GM18867 (cell line): ENCODE results near the gene SLC6A2.
A peak's percentile ranks its signal among the peaks of the same experiment; 100 is the strongest.
"Not testable (repeated sequence)": the region's sequence is repeated elsewhere in the genome, so short reads cannot be mapped to it uniquely, and the experiment has no call there.

Source experiments
- ATAC-seq: cut with Tn5 transposase; IDR thresholded peaks from one replicate; pipeline ENCODE4 v1.9.1; 2021; ENCODE audit warnings: mild to moderate bottlenecking, moderate library complexity; ENCODE audit not compliant: unreplicated experiment

The SLC6A2 gene

DNA sequence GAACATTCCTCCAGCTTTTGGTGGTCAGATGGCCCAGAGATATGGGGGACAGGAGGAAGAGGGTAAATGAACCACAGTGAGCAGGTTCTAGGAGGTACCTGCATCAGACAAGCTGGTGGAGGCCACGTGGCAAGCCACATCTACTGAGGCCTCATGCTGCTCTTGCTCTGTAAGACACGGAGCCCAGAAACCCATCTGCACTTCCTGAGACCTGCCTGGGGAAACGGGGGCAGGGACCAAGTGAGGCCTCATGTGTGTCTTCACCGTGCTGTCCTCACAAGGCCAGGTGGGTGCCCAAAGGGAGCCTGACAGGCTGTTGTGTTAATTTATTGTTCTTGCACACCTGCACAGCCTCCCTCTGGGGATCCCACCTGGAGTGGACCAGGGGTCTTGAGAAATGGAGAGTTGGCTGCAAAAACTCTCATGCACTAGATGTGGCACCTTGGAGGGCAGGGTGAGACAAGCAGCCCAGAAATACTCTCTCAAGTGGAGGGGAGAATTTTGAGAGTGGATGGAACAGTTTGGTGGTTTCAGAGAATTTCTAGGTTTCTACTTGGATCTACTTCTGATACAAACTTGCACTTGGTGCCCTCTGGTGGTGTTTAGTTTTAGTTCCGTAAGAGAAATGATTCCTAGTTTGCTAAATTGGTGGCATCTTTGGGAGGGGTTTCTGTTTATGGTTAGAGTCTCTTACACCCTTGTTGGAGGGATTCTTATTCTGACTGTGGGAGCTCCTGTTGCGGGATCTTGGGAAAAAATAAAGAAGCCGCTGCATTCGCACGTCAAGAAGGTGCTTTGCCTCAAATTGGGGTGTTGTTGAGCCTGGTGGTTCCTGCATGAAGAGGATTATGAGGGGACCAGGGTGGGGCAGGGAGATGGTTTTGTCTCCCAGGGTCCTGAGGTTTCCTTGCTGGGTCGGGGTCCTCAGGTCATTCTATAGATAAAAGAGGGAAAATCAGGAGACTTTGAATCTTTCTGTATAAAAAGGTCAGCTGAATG, 47.5 kb downstream of the SLC6A2 start:
- ATAC-seq, result no peak

DNA sequence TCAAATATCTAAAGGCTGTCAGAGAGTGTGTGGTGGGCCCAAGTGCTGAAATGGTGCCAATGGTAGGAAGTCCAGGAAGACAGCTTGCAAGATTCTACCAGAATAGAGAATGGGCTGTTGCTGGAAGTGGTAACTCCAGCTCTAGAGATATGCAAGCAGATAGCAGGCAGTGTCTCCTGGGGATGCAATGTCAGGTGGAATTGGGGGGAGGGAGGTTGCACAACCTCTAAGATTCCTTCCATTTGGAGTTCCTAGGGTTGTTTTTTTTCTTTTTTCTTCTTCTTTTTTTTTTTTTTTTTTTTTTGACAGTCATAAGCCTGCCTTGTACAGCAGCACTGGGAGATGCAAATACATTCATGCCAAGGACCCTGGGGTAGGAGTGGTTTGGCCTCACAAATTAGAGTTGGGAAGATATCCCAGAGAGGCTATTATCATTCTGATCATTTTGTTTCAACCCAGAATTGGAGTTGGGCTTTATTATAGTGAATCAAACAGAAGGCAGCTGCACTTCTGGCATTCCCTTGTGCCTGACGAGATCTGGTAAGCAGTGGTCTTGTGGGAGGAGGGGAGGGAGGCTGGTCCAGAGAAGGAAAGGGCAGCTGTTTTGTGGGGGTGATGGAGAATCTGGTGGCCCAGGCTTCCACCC, 51.1 kb downstream of the SLC6A2 start:
- ATAC-seq, result no peak

DNA sequence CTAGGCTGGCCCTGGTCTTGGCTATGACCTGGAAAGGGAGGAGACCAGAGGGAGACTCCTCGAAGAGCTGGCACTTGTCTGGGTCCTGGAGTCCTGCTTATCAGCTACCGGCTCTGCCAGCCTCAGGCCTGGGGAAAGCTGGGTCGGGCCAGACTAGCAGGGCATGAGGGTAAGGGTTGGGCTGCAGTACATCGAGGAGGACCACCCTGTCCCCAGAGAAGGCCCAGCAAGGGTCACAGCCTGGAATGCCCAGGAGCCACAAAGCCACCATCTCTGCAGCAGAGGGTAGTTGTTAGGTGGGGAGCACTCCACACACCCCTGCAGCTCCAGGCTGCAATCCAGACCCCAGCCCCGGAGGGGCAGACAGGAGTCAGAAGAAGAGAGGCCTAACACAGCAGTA, 54.0 kb downstream of the SLC6A2 start:
- no peak for ATAC-seq

DNA sequence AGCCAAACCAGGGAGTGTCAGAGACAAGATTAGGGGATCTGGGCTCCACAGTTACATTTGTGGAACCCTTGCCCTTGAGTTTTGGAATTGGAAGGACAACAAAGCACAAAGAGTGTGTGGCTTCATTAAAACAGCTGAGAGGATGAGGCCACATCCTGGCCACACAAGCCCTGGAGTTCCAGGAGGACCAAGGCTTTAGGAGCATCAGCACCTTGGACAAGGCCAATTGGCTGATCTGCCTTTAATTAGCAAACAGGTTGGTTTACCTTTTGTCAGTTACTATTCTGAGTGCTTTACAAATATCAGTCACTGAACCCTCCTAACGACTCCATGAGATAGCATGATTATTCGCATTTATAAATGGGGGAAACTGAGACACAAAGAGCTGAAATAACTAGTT, 54.7 kb downstream of the SLC6A2 start:
- ATAC-seq, result no peak

DNA sequence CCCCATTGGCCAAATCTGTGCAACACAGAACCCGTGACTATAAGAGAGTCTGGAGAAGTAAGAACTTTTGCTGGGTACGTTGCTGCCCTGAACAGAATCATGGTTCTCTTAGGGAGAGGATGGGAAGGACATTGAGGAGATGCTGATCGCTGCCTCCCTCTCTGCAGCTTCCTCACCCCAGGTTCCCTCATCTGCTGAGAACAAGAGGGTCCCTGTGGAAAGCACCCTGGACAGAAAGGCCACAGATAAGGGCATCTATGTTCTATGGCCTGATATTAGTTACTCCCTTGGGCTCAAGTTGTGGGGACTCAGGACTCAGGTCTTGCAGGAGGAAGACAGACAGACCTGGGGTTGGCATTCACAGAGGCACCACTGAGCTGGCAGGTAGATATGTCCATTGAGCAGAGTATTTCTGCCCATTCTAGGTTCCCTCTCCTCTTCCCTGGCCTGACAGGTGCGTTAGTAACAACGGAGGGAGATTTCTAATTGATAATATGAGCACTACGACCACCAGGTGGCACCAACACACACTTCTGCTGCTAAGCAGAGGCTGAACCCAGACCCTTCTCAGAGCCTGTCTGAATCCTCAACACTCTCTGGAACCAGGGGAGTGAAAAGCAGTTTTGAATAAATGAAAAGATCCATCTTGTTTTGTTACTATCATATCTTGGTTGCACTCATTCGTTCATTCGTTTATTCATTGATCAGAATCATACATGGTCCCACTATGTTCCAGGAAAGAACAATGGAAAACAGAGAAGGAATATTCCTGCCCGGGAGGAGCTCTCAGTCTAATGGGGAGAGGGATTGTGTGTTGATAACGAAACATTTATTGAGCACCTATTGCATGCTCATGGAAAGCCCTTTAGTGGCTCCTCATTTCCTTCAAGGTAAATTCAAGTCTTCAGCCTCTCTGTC, 56.4 kb downstream of the SLC6A2 start:
- ATAC-seq, result peak; percentile 86

DNA sequence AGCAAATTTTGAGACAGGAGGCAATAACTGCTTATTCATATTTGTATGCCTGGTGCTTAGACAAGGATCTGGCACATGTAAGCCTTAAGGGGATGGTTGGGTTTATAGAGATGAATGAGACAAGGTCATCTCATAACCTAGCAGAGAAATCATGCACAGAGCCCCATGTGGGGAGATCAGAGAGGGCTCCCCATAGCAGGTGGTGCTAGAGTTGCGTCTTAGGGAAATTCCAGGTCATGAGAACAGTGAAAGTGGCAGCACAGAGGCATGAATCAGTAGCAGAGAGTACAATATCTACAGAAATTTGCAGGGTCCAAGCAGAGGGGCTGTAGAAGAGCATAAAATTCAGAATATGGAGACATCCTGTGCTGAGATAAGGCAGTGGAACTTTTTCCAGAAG, 57.3 kb downstream of the SLC6A2 start:
- no peak for ATAC-seq

DNA sequence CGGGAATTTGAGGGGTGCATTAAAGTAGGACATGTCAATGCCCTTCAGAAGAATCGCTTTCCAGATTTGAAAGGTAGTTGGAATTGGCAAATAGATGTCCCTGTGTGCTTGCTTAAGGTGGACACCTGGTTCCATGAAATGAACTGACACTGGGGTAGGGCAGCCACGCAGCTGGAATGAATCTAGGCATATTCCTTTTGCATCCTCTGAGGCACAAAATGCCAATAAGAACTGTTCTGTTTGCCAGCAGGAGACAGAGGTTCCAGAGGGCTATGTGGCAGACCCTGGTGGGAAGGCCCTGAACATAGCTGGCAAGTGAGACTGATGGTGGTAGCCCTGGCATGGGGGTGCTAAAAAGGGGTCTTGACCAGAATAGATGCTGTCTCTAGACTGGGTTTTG, 61.5 kb downstream of the SLC6A2 start:
- ATAC-seq, result no peak

DNA sequence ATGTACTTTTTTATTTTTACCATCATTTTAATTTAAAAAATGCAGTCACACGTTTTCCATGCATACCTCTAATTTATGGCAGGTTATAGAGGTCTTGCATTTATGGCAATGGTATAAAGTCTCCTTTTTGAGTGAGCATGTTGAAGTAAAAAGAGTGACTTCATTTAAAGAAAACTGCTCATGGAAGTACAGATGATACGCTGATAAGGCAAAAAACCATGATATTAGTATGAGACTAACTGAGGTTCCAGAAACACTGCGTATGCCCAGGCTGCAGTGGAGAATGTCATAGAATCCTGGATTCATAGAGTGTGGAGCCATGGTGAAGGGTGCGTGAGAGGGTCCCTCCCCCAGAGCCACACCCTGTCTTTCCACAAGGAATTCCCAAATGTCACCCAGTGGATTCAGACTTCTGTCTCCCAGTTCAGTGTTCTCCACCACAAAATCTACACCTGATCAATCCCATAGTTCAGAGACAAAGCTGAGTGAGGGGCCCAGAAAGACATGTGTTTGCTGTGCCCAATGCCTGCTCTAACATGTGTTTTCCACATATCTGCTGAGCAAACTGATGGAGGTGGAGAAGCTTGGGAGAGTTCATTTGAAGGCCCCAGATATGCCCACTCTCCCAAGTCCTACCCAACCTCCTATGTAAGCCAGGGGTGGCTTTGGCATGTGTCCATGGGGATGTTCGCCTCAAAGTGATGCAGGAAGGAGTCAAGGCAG, 69.4 kb downstream of the SLC6A2 start:
- ATAC-seq, result no peak

DNA sequence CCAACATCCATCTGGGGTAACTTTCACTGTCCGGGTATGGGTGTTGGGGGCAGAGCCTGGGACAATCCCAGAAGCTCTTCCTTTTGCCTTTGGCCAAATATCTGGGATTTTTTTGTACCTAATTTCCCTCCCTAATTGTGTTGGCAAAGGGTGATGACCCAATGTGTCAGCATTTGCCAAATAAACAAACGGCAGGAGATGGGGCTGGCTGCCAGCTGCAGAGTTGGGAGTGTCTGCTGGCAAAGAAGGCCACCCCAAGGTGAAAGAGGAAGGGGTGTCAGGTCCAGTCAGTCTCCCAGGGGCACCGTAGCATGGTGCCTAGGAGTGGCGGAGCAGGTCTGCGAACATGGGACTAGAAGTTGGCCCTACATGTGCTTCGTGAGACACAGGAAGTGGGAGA, 73.0 kb downstream of the SLC6A2 start:
- no peak for ATAC-seq

DNA sequence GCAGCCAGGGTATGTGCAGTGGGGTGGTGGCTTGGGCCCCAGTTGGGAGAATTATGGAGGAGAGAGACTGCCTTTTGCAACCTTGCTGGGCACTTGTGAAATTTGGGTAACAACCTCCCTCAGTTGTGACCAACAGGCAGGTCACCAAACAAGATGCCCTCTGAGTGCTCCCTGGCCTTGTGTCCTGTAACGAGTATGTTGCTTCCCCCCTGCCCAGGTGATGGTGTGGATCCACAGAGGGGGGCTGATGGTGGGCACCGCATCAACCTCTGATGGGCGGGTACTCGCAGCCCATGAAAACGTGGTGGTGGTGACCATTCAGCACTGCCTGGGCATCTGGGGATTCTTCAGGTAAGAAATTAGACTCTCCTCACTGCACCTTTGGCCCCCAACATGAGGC, 74.3 kb downstream of the SLC6A2 start:
- no peak for ATAC-seq

DNA sequence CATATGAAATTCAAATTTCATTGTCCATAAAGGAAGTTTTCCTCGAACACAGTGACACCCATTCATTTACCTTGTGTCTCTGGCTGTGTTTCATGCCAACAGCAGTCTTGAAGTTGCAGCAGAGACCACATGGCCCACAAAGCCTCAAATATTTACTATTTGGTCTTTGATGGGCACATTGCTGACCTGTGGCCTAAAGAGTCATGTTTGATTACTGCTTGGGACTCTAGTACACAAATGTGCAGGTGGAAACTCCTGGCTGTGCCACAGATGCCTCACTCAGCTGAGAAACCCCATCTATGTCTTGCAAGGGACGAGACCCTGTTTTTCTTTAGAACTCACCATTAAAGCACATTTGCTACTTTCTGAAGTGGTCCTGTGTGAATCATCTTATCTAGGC, 76.7 kb downstream of the SLC6A2 start:
- ATAC-seq, result no peak

DNA sequence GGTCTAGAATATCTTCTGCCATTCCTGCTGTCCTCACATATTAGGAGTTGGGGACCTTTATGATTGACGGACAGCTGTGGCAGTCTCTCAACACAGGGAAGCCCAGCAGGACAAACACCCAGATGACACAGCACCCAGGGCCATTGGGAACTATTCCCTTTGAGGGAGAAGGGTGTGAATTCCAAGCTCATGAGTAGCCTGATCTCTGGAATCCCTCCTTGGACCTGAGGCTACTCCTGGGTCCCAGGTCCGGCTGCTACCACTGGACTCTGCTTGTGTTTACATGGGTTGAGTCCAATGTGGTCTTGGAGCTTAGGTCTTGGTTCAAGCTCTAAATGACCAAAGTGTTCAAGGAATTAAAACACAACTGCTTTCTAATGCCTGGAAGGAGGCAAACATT, 78.9 kb downstream of the SLC6A2 start:
- no peak for ATAC-seq

DNA sequence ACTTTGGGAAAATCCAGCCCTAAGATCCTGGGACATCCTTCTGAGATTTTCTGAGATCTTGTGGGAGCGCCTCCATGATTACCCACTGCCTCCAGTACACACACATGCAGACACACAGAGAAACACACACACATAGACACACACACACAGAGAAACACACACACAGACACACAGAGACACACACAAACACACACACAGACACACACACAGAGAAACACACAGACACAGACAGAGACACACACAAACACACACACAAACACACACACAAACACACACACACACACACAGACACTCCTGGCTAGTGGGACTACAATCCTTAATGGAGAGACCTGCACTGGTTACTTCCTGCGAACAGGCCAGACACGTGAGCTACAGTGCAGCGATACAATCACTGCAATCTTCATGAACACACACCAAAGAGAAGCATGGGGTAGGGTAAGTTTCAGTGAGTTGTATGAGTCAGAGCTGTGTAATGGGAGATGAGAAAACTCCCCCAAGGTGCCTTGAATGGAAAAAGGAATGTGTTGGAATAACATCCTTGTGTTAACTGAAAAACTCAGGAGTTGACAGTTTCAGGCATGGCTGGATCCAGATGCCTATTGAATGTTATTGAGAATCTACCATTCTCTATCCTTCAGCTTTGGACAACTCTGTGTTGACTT, 79.5 kb downstream of the SLC6A2 start:
- no peak for ATAC-seq

DNA sequence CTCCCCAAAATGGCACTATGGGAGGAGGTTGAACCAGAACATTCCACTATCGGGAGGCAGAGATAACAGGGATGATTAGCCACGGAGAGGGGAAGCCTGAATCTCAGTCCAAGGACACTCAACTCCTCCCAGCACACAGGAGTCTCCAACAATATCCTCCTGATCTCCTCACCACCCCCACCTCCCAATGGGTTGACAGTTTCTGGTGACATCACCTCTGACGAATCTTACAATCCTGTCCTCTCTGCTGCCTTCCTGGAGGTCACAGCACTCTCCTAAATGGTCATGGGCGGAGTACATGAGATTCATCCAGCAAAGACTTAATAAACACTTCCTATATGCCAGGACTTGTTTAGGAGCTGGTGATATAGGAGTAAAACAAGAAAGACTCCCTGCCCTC, 80.9 kb downstream of the SLC6A2 start:
- no peak for ATAC-seq

DNA sequence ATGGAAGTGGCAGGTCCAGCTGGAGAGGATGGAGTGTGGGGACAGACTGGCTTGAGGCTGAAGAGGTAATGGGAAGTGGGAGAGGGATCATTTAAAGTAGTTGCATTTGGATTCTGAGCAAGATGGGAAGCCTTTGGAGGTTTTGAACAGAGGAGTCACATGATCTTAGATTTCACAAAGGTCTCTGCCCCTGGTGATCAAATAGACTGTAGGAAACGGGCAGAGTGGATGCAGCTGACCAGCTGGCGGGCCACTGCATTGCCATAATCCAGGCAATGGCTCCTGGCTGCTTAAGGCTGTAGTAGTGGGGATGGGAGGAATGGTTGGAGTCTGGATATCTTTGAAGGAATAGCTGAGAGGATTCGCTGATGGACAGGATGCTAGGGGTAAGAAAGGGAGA, 81.5 kb downstream of the SLC6A2 start:
- no peak for ATAC-seq

DNA sequence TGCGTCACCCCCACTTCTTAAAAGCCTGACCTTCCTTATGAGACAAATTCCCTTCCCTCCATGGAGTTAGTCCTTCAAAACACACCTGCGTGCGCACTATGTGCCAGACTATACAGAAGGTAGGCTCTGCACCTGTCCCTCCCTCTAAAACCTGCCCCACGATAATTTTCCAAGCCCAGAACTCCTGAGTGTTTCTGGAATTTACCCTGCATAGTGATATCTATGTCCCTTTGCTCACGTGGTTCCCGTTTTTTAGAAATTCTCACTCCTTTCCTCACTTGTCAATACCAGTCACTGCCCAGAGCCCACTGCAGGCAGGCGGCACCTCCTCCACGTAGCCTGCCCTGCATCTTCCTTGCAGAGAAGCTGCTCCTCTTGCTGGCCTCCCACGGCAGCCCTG, 82.2 kb downstream of the SLC6A2 start:
- no peak for ATAC-seq

DNA sequence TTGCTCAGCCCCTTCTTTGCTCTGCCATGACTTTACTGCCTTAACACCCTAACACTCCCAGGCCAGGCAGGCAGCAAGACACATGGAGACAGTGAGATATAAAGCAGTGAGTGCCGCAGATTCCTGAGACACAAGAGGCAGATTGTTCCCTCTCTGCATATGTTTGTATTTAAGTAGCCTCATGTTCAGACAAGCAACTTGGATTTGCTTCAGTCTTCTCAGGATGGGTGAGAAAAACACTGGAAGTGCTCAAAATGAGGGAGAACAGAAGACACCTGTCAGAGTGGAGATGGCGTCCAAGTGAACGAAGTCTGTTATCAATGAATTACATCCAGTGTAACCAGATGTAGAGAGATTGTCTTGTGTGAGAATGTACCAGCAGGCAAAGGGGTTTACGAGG, 90.3 kb downstream of the SLC6A2 start:
- ATAC-seq, result no peak

DNA sequence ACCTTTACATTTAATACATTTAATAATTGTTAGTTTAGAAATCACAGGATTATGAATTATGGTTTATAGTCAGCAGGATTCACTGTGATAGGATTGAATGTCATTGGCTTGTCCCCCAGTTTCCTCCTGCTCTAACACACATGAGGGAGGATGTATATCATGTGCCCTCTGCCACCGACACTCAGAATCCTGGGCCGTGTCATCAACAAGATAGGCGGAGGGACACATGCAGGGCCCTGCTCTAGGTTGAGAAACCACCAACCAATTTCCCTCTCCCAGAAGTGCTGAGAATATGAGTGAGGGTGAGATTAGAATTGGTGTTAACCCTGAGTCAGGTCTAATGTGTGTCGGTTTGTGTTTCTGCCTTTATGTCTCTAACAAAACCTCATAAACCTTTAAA, 92.0 kb downstream of the SLC6A2 start:
- ATAC-seq, result no peak

DNA sequence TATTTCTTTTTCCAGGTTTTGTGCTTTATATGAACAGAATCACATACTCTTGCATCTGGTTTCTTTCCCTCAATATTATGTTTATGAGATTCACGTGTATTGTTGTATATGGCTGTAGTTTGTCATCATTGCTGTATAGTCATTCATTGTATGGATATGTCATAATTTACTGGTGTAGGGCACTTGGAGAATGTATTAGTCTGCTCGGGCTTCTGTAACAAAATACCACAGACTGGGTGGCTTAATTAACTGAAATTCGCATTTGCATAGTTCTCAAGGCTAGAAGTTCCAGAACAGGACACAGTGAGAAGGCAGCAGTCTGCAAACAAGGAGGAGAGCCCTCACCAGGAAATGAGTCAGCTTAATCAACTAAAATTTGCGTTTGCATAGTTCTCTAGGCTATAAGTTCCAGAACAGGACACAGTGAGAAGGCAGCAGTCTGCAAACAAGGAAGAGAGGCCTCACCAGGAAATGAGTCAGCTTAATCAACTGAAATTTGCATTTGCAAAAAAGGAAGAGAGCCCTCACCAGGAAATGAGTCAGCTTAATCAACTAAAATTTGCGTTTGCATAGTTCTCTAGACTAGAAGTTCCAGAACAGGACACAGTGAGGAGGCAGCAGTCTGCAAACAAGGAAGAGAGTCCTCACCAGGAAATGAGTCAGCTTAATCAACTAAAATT, 96.8 kb downstream of the SLC6A2 start:
- not testable (repeated sequence) for ATAC-seq
